WTC11 (cell line): Measurements from ENCODE around the gene PIWIL4. TPM values are rescaled to one million over a fixed set of nuclear protein-coding genes. Genes with fewer than 3 reads are reported as not detected.

Experiments used
- ATAC-seq: fragments of 200-7000 bp; cut with Tn5 transposase; 2 replicates; pipeline ENCODE4 v1.10.0; 2021; ENCODE audit warnings: mild to moderate bottlenecking, moderate library complexity
- CTCF ChIA-PET: fragments of 300-600 bp; sonication (Branson Sonifier 250); formaldehyde crosslinking; loops from one replicate; lab custom pipeline; 2021; ENCODE audit warnings: antibody characterized with exemption; lab: Charles Lee
- POLR2A ChIA-PET: fragments of 350-600 bp; sonication (Branson Sonifier 250); formaldehyde crosslinking; loops from one replicate; lab custom pipeline; 2021; ENCODE audit warnings: antibody characterized with exemption; lab: Charles Lee
- DNase-seq: peaks from one replicate; pipeline ENCODE4 v3.0.0; 2021; ENCODE audit warnings: low spot score
- H3K27ac Mint-ChIP-seq: 2 replicates; pipeline ENCODE4 v1.8.0; 2021; ENCODE audit warnings: mixed read lengths
- H3K27me3 Mint-ChIP-seq: 2 replicates; pipeline ENCODE4 v1.8.0; 2021; ENCODE audit warnings: low read depth, mild to moderate bottlenecking, moderate library complexity, mixed read lengths
- H3K36me3 Mint-ChIP-seq: 2 replicates; pipeline ENCODE4 v1.8.0; 2021; ENCODE audit warnings: mixed read lengths
- H3K4me1 Mint-ChIP-seq: 2 replicates; pipeline ENCODE4 v1.8.0; 2022; ENCODE audit warnings: mixed read lengths
- H3K4me3 Mint-ChIP-seq: 2 replicates; pipeline ENCODE4 v1.8.0; 2021; ENCODE audit warnings: mild to moderate bottlenecking, moderate library complexity, mixed read lengths
- H3K9me3 Mint-ChIP-seq: 2 replicates; pipeline ENCODE4 v1.8.0; 2021; ENCODE audit warnings: mixed read lengths
- ATF1 ChIP-seq: sonication (generic); formaldehyde crosslinking; IDR thresholded peaks from 2 replicates; pipeline ENCODE4 v1.8.1; 2023; ENCODE audit warnings: mild to moderate bottlenecking, moderate library complexity, missing genetic modification reagents
- CBFB ChIP-seq: sonication (generic); formaldehyde crosslinking; IDR thresholded peaks from 2 replicates; pipeline ENCODE4 v1.8.1; 2022; ENCODE audit warnings: mild to moderate bottlenecking, low read depth, missing genetic modification reagents
- CREM ChIP-seq: sonication (generic); formaldehyde crosslinking; IDR thresholded peaks from 2 replicates; pipeline ENCODE4 v1.8.1; 2022; ENCODE audit warnings: mild to moderate bottlenecking, missing genetic modification reagents, moderate library complexity
- E2F1 ChIP-seq: sonication (generic); formaldehyde crosslinking; IDR thresholded peaks from 2 replicates; pipeline ENCODE4 v1.8.0; 2022; ENCODE audit warnings: mild to moderate bottlenecking, missing genetic modification reagents
- E2F4 ChIP-seq: sonication (generic); formaldehyde crosslinking; IDR thresholded peaks from 2 replicates; pipeline ENCODE4 v1.8.1; 2022; ENCODE audit warnings: low read depth, mild to moderate bottlenecking, moderate library complexity, missing genetic modification reagents, borderline replicate concordance
- ELF4 ChIP-seq: sonication (generic); formaldehyde crosslinking; IDR thresholded peaks from 2 replicates; pipeline ENCODE4 v1.8.1; 2022; ENCODE audit warnings: low read depth, mild to moderate bottlenecking, moderate library complexity, missing genetic modification reagents
- FOXJ3 ChIP-seq: sonication (generic); formaldehyde crosslinking; IDR thresholded peaks from 2 replicates; pipeline ENCODE4 v1.9.0; 2021; ENCODE audit warnings: missing genetic modification reagents, mild to moderate bottlenecking, borderline replicate concordance
- GABPB1 ChIP-seq: sonication (generic); formaldehyde crosslinking; IDR thresholded peaks from 2 replicates; pipeline ENCODE4 v1.8.1; 2023; ENCODE audit warnings: mild to moderate bottlenecking, missing genetic modification reagents
- IRF1 ChIP-seq: sonication (generic); formaldehyde crosslinking; IDR thresholded peaks from 2 replicates; pipeline ENCODE4 v1.8.0; 2023; ENCODE audit warnings: missing genetic modification reagents
- IRF2 ChIP-seq: sonication (generic); formaldehyde crosslinking; IDR thresholded peaks from 2 replicates; pipeline ENCODE4 v1.8.0; 2022; ENCODE audit warnings: low read depth, missing genetic modification reagents, borderline replicate concordance
- JAZF1 ChIP-seq: fragments of 250-450 bp; sonication (Bioruptor Pico); IDR thresholded peaks from 2 replicates; pipeline ENCODE4 v1.9.0; 2021; ENCODE audit warnings: moderate library complexity, mild to moderate bottlenecking, inconsistent platforms
- JUN ChIP-seq: sonication (generic); formaldehyde crosslinking; IDR thresholded peaks from 2 replicates; pipeline ENCODE4 v1.8.0; 2023; ENCODE audit warnings: mild to moderate bottlenecking, missing genetic modification reagents
- MXD4 ChIP-seq: fragments of 250-450 bp; sonication (Bioruptor Pico); IDR thresholded peaks from 2 replicates; pipeline ENCODE4 v1.8.0; 2021; ENCODE audit warnings: mild to moderate bottlenecking, moderate library complexity, borderline replicate concordance
- NFE2L1 ChIP-seq: sonication (generic); formaldehyde crosslinking; IDR thresholded peaks from 2 replicates; pipeline ENCODE4 v1.8.1; 2023; ENCODE audit warnings: missing genetic modification reagents
- NFYB ChIP-seq: sonication (generic); formaldehyde crosslinking; conservative IDR thresholded peaks from 2 replicates; pipeline ENCODE4 v1.8.0; 2022; ENCODE audit warnings: low read depth, missing genetic modification reagents
- NR2C2 ChIP-seq: sonication (generic); formaldehyde crosslinking; IDR thresholded peaks from 2 replicates; pipeline ENCODE4 v1.8.0; 2022; ENCODE audit warnings: mild to moderate bottlenecking, missing genetic modification reagents
- NR3C1 ChIP-seq: sonication (generic); formaldehyde crosslinking; conservative IDR thresholded peaks from 2 replicates; pipeline ENCODE4 v1.8.1; 2023; ENCODE audit warnings: low read depth, mild to moderate bottlenecking, missing genetic modification reagents
- PREB ChIP-seq: sonication (generic); formaldehyde crosslinking; IDR thresholded peaks from 2 replicates; pipeline ENCODE4 v1.8.1; 2022; ENCODE audit warnings: mild to moderate bottlenecking, missing genetic modification reagents, moderate library complexity, borderline replicate concordance
- PRRX2 ChIP-seq: fragments of 250-450 bp; sonication (Bioruptor Pico); IDR thresholded peaks from 2 replicates; pipeline ENCODE4 v1.8.0; 2021; ENCODE audit warnings: mild to moderate bottlenecking
- RORB ChIP-seq: fragments of 250-450 bp; sonication (Bioruptor Pico); IDR thresholded peaks from 2 replicates; pipeline ENCODE4 v1.9.0; 2021; ENCODE audit warnings: mild to moderate bottlenecking
- SMAD4 ChIP-seq: sonication (generic); formaldehyde crosslinking; IDR thresholded peaks from 2 replicates; pipeline ENCODE4 v1.8.0; 2022; ENCODE audit warnings: mild to moderate bottlenecking, missing genetic modification reagents
- USF2 ChIP-seq: sonication (generic); formaldehyde crosslinking; IDR thresholded peaks from 2 replicates; pipeline ENCODE4 v1.8.1; 2023; ENCODE audit warnings: mild to moderate bottlenecking, missing genetic modification reagents, moderate library complexity
- ZNF232 ChIP-seq: sonication (generic); formaldehyde crosslinking; IDR thresholded peaks from 2 replicates; pipeline ENCODE4 v1.8.0; 2022; ENCODE audit warnings: mild to moderate bottlenecking, missing genetic modification reagents
- ZNF263 ChIP-seq: sonication (generic); formaldehyde crosslinking; IDR thresholded peaks from 2 replicates; pipeline ENCODE4 v1.8.1; 2022; ENCODE audit warnings: low read depth, mild to moderate bottlenecking, moderate library complexity, missing genetic modification reagents
- ZNF281 ChIP-seq: sonication (generic); formaldehyde crosslinking; IDR thresholded peaks from 2 replicates; pipeline ENCODE4 v1.8.0; 2023; ENCODE audit warnings: mild to moderate bottlenecking, missing genetic modification reagents
- ZNF416 ChIP-seq: fragments of 250-450 bp; sonication (Bioruptor Pico); IDR thresholded peaks from 2 replicates; pipeline ENCODE4 v1.9.0; 2021; ENCODE audit warnings: mild to moderate bottlenecking, inconsistent platforms
- ZNF423 ChIP-seq: fragments of 250-450 bp; sonication (Bioruptor Pico); IDR thresholded peaks from 2 replicates; pipeline ENCODE4 v2.1.2; 2022; ENCODE audit warnings: mild to moderate bottlenecking, moderate library complexity
- total RNA-seq: library from RNA; stranded (reverse); gene quantifications from 3 replicates; pipeline ENCODE4 v1.2.3, GENCODE V29; 2021

The PIWIL4 gene
- total RNA-seq, 1 experiment from 2014 or later: 0.33 TPM

- no peak overlapping the region for H3K27ac Mint-ChIP-seq
- H3K4me1 Mint-ChIP-seq: no peaks in the 10 kb centered on the region
- H3K9me3 Mint-ChIP-seq: no peaks in the 10 kb centered on the region
- ATAC-seq (no peak), DNase-seq (no peak)
- no peak overlapping the region for H3K4me3 Mint-ChIP-seq
- H3K27me3 Mint-ChIP-seq: peaks cover 12% of the 10 kb centered on the region
- ChIA-PET POLR2A (interaction anchor here (0.6 kb wide), 1 partner anchor 23 kb away, joined by 3 read pairs; no protein-coding TSS in a partner anchor), CTCF (interaction anchor here (0.5 kb wide), 1 partner anchor 39 kb away, joined by 3 read pairs; no protein-coding TSS in a partner anchor)
- H3K36me3 Mint-ChIP-seq: no peaks in the 10 kb centered on the region
- no peak for TF ChIP-seq CBFB
- TF ChIP-seq GABPB1: no peak
- no peak for TF ChIP-seq NFE2L1 (CRISPR knock-in tag)
- no peak for TF ChIP-seq ZNF232 (CRISPR knock-in tag)
- no peak for TF ChIP-seq USF2
- no peak for TF ChIP-seq ELF4
- TF ChIP-seq PREB (CRISPR knock-in tag): no peak
- no peak for TF ChIP-seq NR3C1
- TF ChIP-seq E2F1 (CRISPR knock-in tag): no peak
- TF ChIP-seq PRRX2 (CRISPR knock-in tag): no peak
- TF ChIP-seq JUN (CRISPR knock-in tag): no peak
- no peak for TF ChIP-seq ZNF416 (CRISPR knock-in tag)
- no peak for TF ChIP-seq JAZF1 (CRISPR knock-in tag)
- no peak for TF ChIP-seq ZNF281 (CRISPR knock-in tag)
Measured at GRCh38 chr11:94583866-94584500, 16.8 kb downstream of the PIWIL4 start.

- Mint-ChIP-seq H3K4me3 (no peak overlapping the region), H3K9me3 (no peaks in the 10 kb centered on the region), H3K4me1 (no peaks in the 10 kb centered on the region), H3K36me3 (no peaks in the 10 kb centered on the region), H3K27ac (no peak overlapping the region), H3K27me3 (peaks cover 12% of the 10 kb centered on the region)
- ATAC-seq (no peak), DNase-seq (no peak)
- POLR2A ChIA-PET: no interaction called here
- CTCF ChIA-PET: interaction anchor here (0.5 kb wide), 1 partner anchor 38 kb away, joined by 3 read pairs; no protein-coding TSS in a partner anchor
- TF ChIP-seq SMAD4 (CRISPR knock-in tag) (no peak), RORB (no peak), PRRX2 (CRISPR knock-in tag) (no peak), ATF1 (no peak), ZNF423 (CRISPR knock-in tag) (no peak), MXD4 (no peak), E2F4 (CRISPR knock-in tag) (no peak), NFYB (no peak), IRF2 (CRISPR knock-in tag) (no peak), NR3C1 (no peak), ZNF263 (CRISPR knock-in tag) (no peak), NR2C2 (CRISPR knock-in tag) (no peak), ZNF416 (CRISPR knock-in tag) (no peak), FOXJ3 (no peak), IRF1 (CRISPR knock-in tag) (no peak), CREM (no peak)
Measured at GRCh38 chr11:94584978-94585377, 17.8 kb downstream of the PIWIL4 start.
